ENCODE measurements around the gene PRCC. TPM values are rescaled to one million over a fixed set of nuclear protein-coding genes. Genes with fewer than 3 reads are reported as not detected.

The PRCC gene
- polyA plus RNA-seq, 1 donor, result 65.4 TPM

GRCh38 chr1:156813750-156814570, 46.6 kb downstream of the PRCC start:
- DNase-seq (ENCODE audit: low read depth), result no peak

DNA sequence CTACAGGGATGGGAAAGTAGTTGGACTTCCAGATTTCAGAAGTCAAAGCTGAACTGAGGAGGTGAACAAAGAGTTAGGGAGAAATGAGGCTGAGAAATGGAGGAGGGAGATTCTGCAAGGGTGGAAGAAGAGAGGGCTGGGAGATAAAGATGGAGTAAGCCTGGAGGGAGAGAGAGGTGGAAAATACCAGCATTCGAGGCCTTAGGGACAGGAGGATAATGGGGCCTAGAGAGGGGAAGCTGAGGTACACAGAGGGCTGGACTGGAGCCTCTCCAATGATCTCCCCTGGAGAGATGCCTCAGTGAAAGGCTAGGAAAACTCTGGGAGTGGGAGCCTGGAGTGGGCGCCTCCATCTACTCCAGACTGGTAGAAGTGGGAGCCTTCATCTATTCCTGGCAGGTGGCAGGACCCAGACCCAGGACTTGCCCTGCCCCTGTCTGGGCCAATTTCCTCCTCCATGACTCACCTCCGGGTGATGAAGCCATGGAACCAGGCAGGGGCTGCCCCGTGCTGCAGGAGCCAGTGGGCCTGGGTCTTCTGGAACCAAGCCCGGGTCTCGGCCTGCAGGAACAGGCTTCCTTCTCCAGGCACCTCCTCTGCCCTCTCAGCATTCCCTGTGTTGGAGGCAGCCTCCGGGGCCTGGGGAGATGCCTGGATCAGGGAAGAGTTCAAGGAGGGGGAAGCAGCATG, 47.4 kb downstream of the PRCC start:
- no peak for DNase-seq (ENCODE audit: low read depth)

DNA sequence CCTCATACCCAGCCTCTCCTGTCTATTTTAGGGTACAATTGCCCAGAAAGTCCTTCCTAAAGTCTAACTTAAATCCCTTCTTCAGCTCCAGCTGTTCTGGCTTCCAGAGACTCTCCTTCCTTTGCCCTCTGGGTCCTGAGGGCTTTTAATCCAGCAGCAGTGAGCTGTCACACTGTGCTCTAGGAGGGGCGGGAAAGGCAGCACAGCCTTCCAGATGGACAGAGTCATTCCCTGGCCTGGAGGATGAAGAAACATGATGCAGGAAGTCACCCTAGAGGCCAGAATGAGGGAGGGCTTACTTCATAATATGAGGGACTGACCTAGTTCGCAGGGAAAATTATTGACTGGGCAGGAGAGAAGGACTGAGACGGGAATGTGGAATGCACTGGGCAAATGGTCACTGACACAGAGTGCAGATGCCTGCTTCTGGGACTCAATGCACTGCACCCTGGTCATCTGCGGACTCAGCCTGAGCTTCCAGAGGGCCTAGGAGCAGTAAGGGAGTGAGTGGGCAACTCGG, 48.0 kb downstream of the PRCC start:
- DNase-seq (ENCODE audit: low read depth), result peak; percentile 81

DNA sequence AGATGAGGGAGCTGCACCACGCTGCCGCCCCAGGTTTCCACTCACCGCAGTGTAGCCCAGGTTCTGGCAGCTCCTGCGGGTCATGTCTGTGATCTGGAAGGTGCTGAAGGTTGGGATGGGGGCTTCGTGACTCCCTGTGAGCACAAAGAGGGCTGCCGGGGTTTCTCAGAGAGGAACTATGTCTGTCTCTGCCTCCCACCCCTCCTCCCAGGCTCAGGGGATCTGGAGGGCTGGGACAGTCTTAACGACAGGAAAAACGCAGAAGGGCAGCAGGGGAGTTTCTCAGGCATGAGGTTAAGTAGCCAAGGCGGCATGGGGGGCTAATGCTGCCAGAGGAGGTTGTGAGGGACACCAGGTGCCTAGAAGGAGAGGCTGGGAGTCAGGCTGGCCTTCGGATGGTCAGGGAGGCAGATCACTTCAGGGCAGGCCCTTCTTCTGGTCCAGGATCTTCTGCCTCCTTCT, 48.7 kb downstream of the PRCC start:
- no peak for DNase-seq (ENCODE audit: low read depth)

DNA sequence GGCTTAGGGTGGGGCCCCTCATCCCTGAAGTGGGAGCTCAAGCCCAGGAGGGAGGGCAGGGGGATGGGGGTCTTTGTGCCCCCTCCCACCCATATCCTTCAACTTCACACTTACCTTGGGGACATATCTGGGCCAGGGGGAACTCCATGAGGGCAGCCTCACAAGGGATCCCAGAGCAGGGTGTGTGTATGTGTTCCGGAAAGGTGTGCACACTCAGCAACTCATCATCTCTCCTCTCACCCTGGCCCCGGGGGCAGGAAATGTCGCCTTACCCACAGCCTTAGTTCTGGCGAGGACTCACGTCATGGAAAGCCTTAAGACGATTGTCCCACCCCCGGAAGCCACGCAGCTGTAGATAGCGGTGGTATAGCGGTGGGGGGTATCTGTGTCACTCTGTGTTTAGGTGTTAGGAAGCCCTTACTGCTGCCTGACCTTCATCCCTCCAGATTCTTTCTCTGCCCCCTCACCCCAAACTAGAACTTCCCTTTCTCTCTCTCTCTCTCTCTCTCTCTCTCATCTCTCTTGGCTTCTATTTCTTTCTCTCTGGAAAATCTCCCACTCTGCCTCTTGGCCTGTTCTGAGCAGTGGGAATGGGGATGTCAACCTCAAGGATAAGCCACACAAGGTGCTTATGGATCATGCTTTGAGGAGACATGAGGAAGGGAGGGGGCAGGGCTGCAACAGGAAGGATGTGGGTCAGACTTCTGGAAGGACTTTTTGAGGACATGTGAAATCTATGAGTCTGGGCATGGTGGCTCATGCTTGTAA, 49.4 kb downstream of the PRCC start, which contains the start of gene SH2D2A:
Gene SH2D2A, minus strand, starts transcription at position 288 of the 768 bp plus-strand sequence. Its CDS starts 140 bp downstream, at position 148.
- DNase-seq (ENCODE audit: low read depth), result no peak

DNA sequence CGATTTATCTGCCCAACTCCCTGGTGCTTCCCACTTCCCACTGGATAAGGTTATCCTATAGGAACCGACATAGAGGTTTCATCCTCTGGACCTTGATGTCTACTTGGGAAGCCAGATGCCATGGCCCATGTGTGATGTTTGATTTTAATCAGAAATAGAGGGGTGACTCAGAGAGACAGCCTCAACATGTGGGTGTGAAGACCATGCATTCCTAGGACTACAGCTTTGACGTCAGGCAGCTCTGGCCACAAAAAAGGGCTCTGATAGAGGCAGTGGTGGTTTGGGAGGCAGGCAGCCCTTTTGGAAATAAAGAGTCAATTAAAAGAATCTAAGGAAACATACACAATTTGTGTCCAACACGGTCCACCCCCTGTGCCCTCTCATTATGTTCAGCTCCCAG, 54.5 kb downstream of the PRCC start:
- DNase-seq (ENCODE audit: low read depth), result no peak

GRCh38 chr1:156822680-156823079, 55.3 kb downstream of the PRCC start:
- DNase-seq (ENCODE audit: low read depth), result no peak

GRCh38 chr1:156823210-156823790, 56.0 kb downstream of the PRCC start:
- no peak for DNase-seq (ENCODE audit: low read depth)

- DNase-seq (ENCODE audit: low read depth), result no peak
These were observed 59.3 kb downstream of the PRCC start for GRCh38 chr1:156826630-156827029.

- DNase-seq (ENCODE audit: low read depth), result no peak
These were observed 61.2 kb downstream of the PRCC start for GRCh38 chr1:156828400-156829124.

DNA sequence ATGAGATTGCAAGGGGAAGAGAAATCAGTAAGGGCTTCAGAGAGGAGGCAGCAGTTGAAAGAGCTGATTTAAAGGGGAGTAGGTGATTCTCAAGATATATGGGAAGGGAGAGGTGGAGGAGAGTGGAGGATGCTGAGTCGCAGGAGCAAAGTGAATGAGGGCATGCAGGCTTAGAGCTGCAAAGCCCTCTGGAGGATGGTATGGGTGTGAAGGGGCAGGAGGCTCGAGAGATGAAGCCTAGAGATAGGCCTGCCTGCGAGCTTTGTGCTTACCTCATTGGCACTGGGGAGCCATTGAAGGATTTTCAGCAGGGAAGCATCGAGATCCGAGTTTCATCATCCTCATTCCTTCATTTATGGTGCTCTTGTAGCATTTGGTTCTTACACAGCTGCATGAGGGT, 65.1 kb downstream of the PRCC start:
- DNase-seq (ENCODE audit: low read depth), result no peak

GRCh38 chr1:156833603-156834002, 66.3 kb downstream of the PRCC start:
- no peak for DNase-seq (ENCODE audit: low read depth)

GRCh38 chr1:156834322-156834721, 67.0 kb downstream of the PRCC start:
- DNase-seq (ENCODE audit: low read depth), result no peak

GRCh38 chr1:156836041-156836654, 68.8 kb downstream of the PRCC start:
- DNase-seq (ENCODE audit: low read depth), result no peak

DNA sequence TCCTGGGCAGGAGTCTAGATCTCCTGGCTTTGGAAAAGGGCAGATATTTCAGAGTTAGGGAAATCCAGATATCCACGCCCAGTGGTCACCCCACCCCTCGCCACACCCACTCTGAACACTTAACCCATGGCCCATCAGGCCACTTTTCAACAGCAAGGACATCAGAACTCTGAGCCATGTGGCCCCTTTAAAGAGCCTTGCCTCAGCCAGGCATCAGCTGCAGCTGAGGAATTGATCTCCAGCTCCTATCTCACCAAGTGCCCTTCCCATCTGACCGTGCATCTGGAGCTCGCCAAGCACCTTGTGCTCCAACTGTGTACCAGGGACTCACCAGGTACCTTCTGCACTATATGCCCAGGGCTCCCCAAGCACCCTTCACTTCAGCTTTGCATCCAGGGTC, 69.6 kb downstream of the PRCC start:
- DNase-seq (ENCODE audit: low read depth), result no peak

DNA sequence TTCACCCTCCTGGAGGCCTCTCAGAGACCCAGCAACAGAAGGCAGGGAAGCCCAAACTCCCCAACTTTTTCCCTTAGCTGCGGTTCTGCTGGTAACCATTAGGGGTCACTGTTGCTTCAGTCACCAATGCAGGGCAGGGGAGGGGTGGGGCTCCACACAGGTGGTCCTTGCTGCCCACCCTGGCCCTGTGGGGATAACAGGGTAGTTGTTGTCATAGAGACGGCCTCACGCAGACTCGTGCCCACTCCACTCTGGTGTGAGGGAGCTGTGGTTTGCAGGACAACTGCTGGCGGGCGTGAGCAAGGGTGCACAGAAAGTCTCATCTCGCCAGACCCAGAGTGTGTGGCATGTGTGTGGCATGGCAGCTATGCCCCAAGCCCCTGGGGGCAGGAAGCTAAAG, 71.6 kb downstream of the PRCC start:
- no peak for DNase-seq (ENCODE audit: low read depth)

DNA sequence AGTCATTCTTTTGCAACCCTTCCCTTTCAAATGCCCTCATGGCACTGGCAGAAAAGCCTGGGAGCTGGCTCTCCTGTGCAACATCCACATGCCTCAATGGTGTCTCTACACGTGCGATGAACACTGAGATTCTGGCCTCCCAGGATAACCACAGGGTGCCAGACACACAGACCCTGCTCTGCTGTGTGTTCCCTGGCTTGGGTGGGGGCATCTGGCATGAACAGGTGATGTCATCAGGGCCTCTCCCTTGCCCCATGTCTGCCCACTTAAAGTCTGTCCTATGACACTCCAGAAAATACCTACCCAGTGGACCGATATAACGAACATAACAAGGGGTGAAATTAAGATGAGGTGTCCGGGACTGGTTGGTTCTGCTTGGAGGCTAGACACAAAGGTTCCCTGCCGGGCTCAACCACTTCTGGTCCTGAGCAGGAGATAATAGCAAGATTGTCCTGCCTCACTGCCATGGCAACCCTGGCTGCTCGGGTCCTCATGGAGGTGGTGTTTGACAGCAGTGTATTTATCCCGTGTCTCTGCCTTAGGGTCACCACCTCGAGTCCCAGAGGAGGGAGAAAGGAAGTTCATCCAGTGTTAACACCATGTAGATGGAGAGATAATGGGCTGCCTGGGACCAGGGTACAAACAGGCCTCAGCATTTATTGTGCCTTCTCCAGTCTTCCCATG, 72.2 kb downstream of the PRCC start:
- DNase-seq (ENCODE audit: low read depth), result no peak

DNA sequence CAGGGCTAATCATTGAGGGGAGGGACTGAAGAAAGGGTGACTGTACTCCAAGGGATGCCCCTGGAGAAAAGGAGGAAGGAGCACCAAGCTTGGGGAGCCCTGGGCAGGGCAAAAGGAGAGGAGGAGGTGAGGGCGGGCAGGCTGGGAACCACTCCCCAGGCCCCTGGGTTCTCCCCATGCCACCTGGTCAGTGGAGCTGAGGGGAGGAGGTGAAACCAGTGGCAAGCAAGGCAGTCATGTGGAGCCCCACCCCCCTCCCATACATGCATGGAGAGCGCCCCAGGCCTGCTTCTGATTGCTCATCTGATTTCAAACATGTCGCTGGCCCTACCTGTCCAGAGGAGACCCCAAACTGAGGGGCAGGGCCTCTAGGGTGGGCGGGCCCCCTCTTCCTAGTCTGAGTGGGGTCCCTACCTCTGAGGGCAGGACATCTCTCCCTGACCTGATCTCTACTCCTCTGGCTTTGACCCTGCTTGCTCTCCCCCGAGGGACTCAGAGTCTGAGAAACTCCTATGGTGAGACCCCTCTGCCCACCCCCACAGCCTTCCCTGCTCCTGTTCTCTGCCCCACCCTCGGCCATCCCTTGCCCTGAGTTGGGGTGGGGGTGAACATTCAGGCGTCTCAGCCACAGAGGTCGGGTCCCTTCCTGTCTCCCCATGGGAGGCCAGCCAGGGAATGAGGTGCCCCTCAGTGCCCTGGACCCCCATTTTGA, 73.0 kb downstream of the PRCC start:
- DNase-seq (ENCODE audit: low read depth), result no peak

DNA sequence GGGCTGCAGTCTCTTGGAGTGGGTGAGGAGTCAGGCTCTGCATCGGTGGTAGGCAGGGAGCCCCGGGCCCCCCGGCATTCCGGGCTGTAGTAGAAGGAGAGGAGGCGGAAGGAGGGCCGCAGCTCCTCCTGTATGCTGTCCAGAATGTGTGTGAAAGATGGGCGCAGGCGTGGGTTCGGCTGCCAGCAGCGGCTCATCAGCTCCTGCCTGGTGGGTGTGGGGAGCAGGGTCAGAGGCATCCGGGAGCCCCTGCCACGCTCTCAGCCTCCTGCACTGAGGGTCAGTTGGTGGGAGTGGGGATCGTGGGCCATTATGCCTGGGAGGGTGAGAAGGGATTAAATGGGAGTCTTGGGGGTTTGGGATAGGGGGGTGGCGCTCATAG, 73.6 kb downstream of the PRCC start:
- no peak for DNase-seq (ENCODE audit: low read depth)

All from forelimb muscle (tissue), 1 donor.